ENCODE data around the gene ACOX1.

The ACOX1 gene

GRCh38 chr17:75995385-75995925 is 16.5 kb upstream of the ACOX1 start:
- TF ChIP-seq CTCF (IDR thresholded peaks at IDR 0.05; ENCODE audit: low read depth, low read length), result no peak
- no peak overlapping the region for H3K4me3 ChIP-seq (replicated peaks in 1 of 2; ENCODE audit: low read depth in 2 of 2, low read length in 2 of 2)
- no peak for DNase-seq (ENCODE audit: low read depth in 2 of 2)

DNA sequence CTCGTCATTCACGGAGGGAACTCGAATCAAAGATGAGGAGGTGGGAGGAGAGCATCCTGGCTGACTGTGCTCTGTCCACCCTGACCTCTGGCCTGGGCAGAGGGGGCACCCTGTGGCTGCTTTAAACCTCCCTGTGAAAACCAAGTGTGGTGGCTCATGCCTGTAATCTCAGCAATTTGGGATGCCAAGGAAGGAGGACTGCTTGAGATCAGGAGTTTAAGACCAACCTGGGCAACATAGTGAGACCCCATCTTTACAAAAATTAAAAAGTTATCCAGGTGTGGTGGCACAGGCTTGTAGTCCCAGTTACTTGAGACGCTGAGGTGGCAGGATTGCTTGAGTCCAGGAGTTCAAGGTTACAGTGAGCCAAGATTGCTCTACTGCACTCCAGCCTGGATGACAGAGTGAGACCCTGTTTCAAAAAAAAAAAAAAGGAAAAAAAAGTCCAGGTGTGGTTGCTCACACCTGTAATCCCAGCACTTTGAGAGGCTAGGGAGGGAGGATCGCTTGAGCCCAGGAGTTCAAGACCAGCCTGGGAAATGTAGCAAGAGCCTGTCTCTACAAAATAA is 15.9 kb upstream of the ACOX1 start:
- DNase-seq (ENCODE audit: low read depth in 2 of 2), result no peak
- TF ChIP-seq CTCF (IDR thresholded peaks at IDR 0.05; ENCODE audit: low read depth, low read length), result no peak

DNA sequence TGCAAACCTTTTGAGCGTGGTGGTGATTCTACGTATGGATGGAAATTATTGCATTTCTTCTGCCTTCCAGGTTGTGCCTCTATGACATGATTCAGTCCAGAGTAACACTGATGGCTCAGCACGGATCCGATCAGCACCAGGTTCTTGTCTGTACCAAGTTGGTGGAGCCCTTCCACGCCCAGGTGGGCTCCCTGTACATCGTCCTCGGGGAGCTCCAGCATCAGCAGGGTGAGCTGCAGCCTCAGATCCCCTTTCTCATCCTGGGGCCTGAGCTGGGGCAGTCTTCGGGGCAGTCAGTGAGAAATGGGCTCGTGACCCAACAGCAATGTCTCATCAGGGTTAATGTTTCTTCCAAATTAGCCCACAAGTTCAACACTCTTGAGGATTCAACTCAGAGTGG is 12.4 kb upstream of the ACOX1 start:
- no peak for TF ChIP-seq CTCF (IDR thresholded peaks at IDR 0.05; ENCODE audit: low read depth, low read length)
- no peak for DNase-seq (ENCODE audit: low read depth in 2 of 2)
- no peak overlapping the region for H3K4me3 ChIP-seq (replicated peaks in 1 of 2; ENCODE audit: low read depth in 2 of 2, low read length in 2 of 2)

More for the DNA sequence above, 15.9 kb upstream of the ACOX1 start:
- no peak overlapping the region for H3K4me3 ChIP-seq (replicated peaks in 1 of 2; ENCODE audit: low read depth in 2 of 2, low read length in 2 of 2)

DNA sequence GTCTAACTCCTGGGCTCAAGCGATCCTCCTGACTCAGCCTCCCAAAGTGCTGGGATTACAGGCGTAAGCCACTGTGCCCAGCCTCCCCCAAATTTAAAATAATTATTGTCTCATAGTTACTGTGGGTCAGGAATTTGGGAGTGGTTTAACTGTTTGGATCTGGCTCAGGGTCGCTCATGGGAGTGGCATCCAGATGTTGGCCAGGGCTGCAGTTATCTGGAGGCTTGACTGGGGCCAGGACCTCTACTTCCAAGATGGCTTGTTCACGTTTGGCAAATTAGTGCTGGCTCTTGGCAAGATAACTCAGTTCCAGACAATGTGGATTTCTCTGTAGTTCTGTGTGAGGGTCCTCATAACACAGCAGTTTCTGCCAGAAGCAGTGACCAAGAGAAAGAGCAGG is 8.1 kb upstream of the ACOX1 start:
- no peak for DNase-seq (ENCODE audit: low read depth in 2 of 2)
- H3K4me3 ChIP-seq (replicated peaks in 1 of 2; ENCODE audit: low read depth in 2 of 2, low read length in 2 of 2), result no peak overlapping the region
- no peak for TF ChIP-seq CTCF (IDR thresholded peaks at IDR 0.05; ENCODE audit: low read depth, low read length)

DNA sequence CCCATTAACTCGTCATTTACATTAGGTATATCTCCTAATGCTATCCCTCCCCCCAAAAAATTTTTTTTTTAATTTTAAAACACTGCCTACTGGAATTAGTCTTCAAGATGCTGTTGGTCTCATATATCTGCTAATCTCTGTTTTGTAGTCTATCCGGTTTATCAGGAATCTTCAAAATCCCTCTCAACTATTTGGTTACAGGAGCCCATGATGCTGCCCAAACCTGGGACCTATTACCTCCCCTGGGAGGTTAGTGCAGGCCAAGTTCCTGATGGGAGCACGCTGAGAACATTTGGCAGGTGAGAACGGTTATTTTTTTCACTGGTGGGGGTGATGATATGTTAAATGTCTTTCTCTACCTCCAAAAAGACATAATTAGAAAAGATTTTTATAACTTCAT is 7.0 kb upstream of the ACOX1 start:
- no peak overlapping the region for H3K4me3 ChIP-seq (replicated peaks in 1 of 2; ENCODE audit: low read depth in 2 of 2, low read length in 2 of 2)
- DNase-seq (ENCODE audit: low read depth in 2 of 2), result no peak
- no peak for TF ChIP-seq CTCF (IDR thresholded peaks at IDR 0.05; ENCODE audit: low read depth, low read length)

DNA sequence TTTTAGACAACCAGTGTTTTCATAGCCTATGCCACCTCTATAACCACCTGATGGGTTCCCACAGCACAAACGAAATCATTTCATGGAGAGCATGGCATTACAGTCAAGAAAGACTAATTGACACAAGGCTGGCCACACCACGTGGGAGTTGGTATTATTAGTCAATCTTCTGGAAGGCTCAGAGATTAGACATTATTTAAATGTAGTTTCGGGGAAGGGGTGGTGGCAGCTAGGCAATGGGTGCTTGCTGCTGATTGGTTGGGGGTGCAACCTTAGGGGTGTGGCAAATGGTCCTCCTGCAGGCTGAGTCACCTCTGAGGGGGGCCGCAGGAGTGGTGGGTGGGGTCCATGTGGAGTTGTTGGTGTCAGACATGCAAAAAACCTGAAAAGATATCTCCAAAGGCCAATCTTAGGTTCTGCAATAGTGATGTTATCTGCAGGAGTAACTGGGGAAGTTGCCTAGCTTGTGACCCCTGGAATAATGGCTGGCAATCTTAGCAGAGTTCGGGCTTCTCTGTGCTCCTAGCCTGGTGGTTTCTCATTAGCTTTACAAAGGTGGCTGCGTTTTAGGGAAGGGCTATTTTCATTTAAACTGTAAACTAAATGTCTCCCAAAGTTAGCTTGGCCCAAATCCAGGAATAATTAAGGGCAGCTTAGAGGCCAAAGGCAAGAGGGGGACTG is 4.7 kb upstream of the ACOX1 start:
- DNase-seq (ENCODE audit: low read depth in 2 of 2), result peak in 1 of 2 donors; percentile 42
- H3K4me3 ChIP-seq (replicated peaks in 1 of 2; ENCODE audit: low read depth in 2 of 2, low read length in 2 of 2), result no peak overlapping the region
- no peak for TF ChIP-seq CTCF (IDR thresholded peaks at IDR 0.05; ENCODE audit: low read depth, low read length)

Data from cardiac fibroblast (primary cell).